Occipital lobe (tissue), 2 donors: ENCODE data around the gene EHMT2. TPM values are rescaled to one million over a fixed set of nuclear protein-coding genes. Genes with fewer than 3 reads are reported as not detected.

ENCODE experiments used
- DNase-seq: peaks from one replicate; lab custom pipeline; 2025; lab: John Stamatoyannopoulos, UW
- total RNA-seq: library from RNA; depleted of rRNA; stranded (reverse); fragments of >200 nt; gene quantifications from one replicate; pipeline ENCODE4 v1.2.3, GENCODE V29; 2014

EHMT2 gene
- total RNA-seq, 1 donor from 2014 or later = 83.9 TPM

- DNase-seq = no peak
These were observed 8.0 kb downstream of the EHMT2 start for GRCh38 chr6:31889331-31889972.

GRCh38 chr6:31888276-31889258, 8.9 kb downstream of the EHMT2 start:
- DNase-seq = no peak

- no peak for DNase-seq
These were observed 10.1 kb downstream of the EHMT2 start for GRCh38 chr6:31887173-31888007.

- DNase-seq = no peak
These were observed 10.9 kb downstream of the EHMT2 start for GRCh38 chr6:31886541-31886991.

- DNase-seq = no peak
These were observed 12.9 kb downstream of the EHMT2 start for GRCh38 chr6:31884528-31885035.

GRCh38 chr6:31883676-31884075, 13.8 kb downstream of the EHMT2 start:
- DNase-seq = no peak

- DNase-seq = no peak
These were observed 15.2 kb downstream of the EHMT2 start for GRCh38 chr6:31882344-31882743.

- DNase-seq = no peak
These were observed 16.2 kb downstream of the EHMT2 start for GRCh38 chr6:31881136-31881859.

- DNase-seq = no peak
These were observed 16.9 kb downstream of the EHMT2 start for GRCh38 chr6:31880616-31881015.

- DNase-seq = no peak
These were observed 17.6 kb downstream of the EHMT2 start for GRCh38 chr6:31879901-31880300.

GRCh38 chr6:31879143-31879542, 18.4 kb downstream of the EHMT2 start:
- DNase-seq = no peak

GRCh38 chr6:31878726-31879125, 18.8 kb downstream of the EHMT2 start, which contains the start of gene SLC44A4:
SLC44A4 (minus strand) TSS chr6:31878997; CDS start chr6:31878980, 17 bp downstream.
- no peak for DNase-seq

GRCh38 chr6:31878222-31878621, 19.3 kb downstream of the EHMT2 start:
- DNase-seq = no peak

GRCh38 chr6:31877651-31878161, 19.8 kb downstream of the EHMT2 start:
- DNase-seq = no peak

GRCh38 chr6:31877125-31877650, 20.3 kb downstream of the EHMT2 start:
- no peak for DNase-seq

GRCh38 chr6:31876357-31876756, 21.1 kb downstream of the EHMT2 start:
- no peak for DNase-seq

- no peak for DNase-seq
These were observed 21.6 kb downstream of the EHMT2 start for GRCh38 chr6:31875877-31876276.

GRCh38 chr6:31874836-31875572, 22.5 kb downstream of the EHMT2 start:
- DNase-seq = no peak

- DNase-seq = no peak
These were observed 23.3 kb downstream of the EHMT2 start for GRCh38 chr6:31874084-31874670.
